HL-60 (cell line): Measurements from ENCODE around the gene CEACAM21.

ENCODE experiments used
- DNase-seq, 2 experiments: peaks; one replicate each; pipeline ENCODE4 v3.0.0-alpha.2; 2010 to 2020; ENCODE audit warnings: low read depth in 1 of 2, low spot score in 1 of 2
- H3K27ac ChIP-seq: fragments of 250-450 bp; sonication (Bioruptor Pico); replicated peaks from 2 replicates; pipeline ENCODE4 v1.5.1; 2020; ENCODE audit warnings: mild to moderate bottlenecking, moderate library complexity
- H3K27me3 ChIP-seq: fragments of 250-450 bp; sonication (Bioruptor Pico); 2 replicates; pipeline ENCODE4 v1.5.1; 2021; ENCODE audit warnings: mild to moderate bottlenecking, moderate library complexity; ENCODE audit not compliant: insufficient read depth, poor library complexity, severe bottlenecking
- H3K4me3 ChIP-seq: replicated peaks from 2 replicates; pipeline ENCODE4 v1.5.1; 2011; ENCODE audit warnings: mild to moderate bottlenecking, control low read depth, low read length; ENCODE audit not compliant: insufficient read depth
- GABPA ChIP-seq: IDR thresholded peaks from 2 replicates; pipeline ENCODE4 v1.6.1; 2012; ENCODE audit warnings: low read depth
- POLR2AphosphoS5 ChIP-seq: IDR thresholded peaks from 2 replicates; pipeline ENCODE4 v1.6.1; 2012; ENCODE audit warnings: low read depth
- SPI1 ChIP-seq: IDR thresholded peaks from 2 replicates; pipeline ENCODE4 v1.6.1; 2012; ENCODE audit warnings: low read depth, mild to moderate bottlenecking, borderline replicate concordance
- TF ChIP-seq, protein P1 (sequence below): IDR thresholded peaks from 2 replicates; pipeline ENCODE4 v1.6.1; 2012; ENCODE audit warnings: low read depth; ENCODE audit not compliant: insufficient replicate concordance
- TF ChIP-seq, protein P2 (sequence below): IDR thresholded peaks from one replicate; pipeline ENCODE4 v1.5.1; 2011; ENCODE audit warnings: low read length, control low read depth, inconsistent platforms; ENCODE audit not compliant: insufficient read depth

Gene CEACAM21

DNA sequence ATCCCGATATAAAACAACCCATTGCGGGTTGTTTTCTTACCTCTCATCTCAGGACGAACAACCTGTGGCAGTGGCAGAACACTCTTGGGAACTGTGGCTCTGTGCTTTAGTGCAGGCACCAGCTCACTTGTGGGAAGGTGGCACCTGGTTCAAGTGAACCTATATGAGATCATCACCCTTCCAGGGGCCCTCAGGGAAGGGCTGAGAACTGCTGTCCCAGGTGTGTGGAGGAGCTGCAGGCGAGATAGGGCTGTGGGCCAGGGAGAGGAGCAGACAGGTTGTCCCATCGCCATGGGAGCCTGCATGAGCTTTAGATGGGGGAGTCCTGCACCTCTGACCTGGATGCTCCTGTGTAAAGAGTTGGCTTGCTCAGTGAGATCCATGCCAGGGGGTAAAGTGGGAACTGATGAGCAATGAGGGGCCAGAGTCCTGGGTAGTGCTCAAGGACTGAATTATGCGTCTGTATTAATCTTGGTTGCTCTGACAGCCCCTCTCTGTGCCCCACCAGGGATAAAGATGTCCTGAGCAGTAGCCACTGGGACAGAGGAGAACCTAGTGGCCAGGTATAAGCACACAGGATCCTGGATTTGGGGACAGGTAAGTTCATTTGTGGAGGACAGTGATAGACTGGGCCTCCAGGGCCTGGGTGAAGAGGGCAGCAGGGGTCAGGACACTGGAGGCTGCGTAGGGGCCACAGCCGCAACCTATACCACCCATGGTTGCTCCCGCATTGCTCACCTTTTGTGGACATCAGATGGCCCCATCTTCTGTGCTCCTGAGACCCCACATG, 42.2 kb downstream of the CEACAM21 start:
- no peak overlapping the region for H3K4me3 ChIP-seq
- TF ChIP-seq SPI1, result no peak
- TF ChIP-seq GABPA, result no peak
- TF ChIP-seq, protein P1, sequence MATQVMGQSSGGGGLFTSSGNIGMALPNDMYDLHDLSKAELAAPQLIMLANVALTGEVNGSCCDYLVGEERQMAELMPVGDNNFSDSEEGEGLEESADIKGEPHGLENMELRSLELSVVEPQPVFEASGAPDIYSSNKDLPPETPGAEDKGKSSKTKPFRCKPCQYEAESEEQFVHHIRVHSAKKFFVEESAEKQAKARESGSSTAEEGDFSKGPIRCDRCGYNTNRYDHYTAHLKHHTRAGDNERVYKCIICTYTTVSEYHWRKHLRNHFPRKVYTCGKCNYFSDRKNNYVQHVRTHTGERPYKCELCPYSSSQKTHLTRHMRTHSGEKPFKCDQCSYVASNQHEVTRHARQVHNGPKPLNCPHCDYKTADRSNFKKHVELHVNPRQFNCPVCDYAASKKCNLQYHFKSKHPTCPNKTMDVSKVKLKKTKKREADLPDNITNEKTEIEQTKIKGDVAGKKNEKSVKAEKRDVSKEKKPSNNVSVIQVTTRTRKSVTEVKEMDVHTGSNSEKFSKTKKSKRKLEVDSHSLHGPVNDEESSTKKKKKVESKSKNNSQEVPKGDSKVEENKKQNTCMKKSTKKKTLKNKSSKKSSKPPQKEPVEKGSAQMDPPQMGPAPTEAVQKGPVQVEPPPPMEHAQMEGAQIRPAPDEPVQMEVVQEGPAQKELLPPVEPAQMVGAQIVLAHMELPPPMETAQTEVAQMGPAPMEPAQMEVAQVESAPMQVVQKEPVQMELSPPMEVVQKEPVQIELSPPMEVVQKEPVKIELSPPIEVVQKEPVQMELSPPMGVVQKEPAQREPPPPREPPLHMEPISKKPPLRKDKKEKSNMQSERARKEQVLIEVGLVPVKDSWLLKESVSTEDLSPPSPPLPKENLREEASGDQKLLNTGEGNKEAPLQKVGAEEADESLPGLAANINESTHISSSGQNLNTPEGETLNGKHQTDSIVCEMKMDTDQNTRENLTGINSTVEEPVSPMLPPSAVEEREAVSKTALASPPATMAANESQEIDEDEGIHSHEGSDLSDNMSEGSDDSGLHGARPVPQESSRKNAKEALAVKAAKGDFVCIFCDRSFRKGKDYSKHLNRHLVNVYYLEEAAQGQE, result no peak
- TF ChIP-seq, protein P2, sequence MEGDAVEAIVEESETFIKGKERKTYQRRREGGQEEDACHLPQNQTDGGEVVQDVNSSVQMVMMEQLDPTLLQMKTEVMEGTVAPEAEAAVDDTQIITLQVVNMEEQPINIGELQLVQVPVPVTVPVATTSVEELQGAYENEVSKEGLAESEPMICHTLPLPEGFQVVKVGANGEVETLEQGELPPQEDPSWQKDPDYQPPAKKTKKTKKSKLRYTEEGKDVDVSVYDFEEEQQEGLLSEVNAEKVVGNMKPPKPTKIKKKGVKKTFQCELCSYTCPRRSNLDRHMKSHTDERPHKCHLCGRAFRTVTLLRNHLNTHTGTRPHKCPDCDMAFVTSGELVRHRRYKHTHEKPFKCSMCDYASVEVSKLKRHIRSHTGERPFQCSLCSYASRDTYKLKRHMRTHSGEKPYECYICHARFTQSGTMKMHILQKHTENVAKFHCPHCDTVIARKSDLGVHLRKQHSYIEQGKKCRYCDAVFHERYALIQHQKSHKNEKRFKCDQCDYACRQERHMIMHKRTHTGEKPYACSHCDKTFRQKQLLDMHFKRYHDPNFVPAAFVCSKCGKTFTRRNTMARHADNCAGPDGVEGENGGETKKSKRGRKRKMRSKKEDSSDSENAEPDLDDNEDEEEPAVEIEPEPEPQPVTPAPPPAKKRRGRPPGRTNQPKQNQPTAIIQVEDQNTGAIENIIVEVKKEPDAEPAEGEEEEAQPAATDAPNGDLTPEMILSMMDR, result no peak
- TF ChIP-seq POLR2AphosphoS5, result no peak
- no peak overlapping the region for H3K27ac ChIP-seq
- no peak for DNase-seq
- H3K27me3 ChIP-seq, result no peaks in the 10 kb centered on the region

DNA sequence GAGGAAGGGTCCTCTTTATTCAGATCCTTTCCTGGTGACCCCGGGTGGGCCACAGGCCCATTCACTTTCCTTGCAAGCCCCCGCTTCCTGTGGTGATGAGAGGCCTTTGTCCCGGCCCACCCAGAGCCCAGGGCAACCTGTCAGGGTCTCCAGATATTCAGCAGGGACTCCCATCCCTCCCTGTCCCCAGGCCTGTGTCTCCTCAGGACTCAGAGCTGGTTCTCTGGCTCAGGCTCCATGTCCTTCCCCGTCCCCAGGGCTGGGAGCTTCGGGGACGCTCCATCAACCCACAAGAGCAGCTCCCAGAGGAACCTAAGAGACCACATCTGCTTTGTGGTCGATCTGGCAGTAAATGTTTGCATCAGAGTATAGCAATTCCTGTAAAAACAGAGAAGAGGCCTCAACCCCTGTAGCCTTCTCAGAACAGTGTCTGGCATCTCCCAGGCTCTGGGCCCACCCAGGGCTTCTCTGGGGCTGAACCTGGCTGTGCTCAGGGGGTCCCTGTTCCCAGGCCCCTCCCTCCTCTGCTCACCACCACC, 43.1 kb downstream of the CEACAM21 start:
- peak overlapping the region; percentile 91 for H3K27ac ChIP-seq
- H3K4me3 ChIP-seq, result no peak overlapping the region
- peak in 1 of 2 experiments; percentile 81 for DNase-seq
- peak; percentile 77 for TF ChIP-seq POLR2AphosphoS5
- peak; percentile 64; the same call in 1 of the 2 replicates for TF ChIP-seq SPI1
- TF ChIP-seq, protein P1, result no peak
- TF ChIP-seq, protein P2, result no peak
- no peaks in the 10 kb centered on the region for H3K27me3 ChIP-seq

DNA sequence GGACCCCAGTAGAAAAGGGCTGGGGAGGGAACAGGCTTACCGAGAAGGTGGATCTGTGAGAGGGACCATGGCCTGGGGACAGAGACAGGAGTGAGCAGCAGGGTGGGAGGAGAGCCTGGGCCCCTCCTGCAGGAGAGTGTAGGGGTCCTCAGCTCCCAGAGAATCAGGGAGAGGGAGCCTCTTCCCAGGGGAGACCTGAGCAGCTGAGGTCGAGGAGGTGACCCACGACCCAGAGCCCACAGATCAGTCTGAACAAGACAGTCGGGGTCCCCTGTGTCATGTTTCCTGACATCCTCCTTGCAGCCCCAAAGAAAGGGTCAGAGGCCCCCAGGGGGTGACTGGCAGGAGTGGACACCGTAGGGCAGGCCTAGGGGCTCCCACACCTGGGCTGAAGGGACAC, 44.2 kb downstream of the CEACAM21 start:
- H3K4me3 ChIP-seq, result no peak overlapping the region
- H3K27ac ChIP-seq, result peak overlapping the region; percentile 91
- H3K27me3 ChIP-seq, result no peaks in the 10 kb centered on the region
- no peak for DNase-seq
- TF ChIP-seq, protein P1, result no peak
- TF ChIP-seq, protein P2, result no peak
- TF ChIP-seq SPI1 (no peak), POLR2AphosphoS5 (no peak), GABPA (no peak)
